ENCODE data around the gene NPW.

GRCh38 chr16:2029350-2029749, 9.8 kb downstream of the NPW start:
- no peak for TF ChIP-seq CTCF (IDR thresholded peaks at IDR 0.05)
- TF ChIP-seq ZFX (IDR thresholded peaks at IDR 0.05; ENCODE audit: borderline replicate concordance): no peak
